Activated naive CD4-positive, alpha-beta T cell treated with anti-CD3 and anti-CD28 coated beads, Interleukin-2, amount 50 U/mL, for 72 hours (primary cell): ENCODE results near the gene TVP23C. TPM values are rescaled to one million over a fixed set of nuclear protein-coding genes. Genes with fewer than 3 reads are reported as not detected.
"Not testable (repeated sequence)": the region's sequence is repeated elsewhere in the genome, so short reads cannot be mapped to it uniquely, and the experiment has no call there.

Experiments
- ATAC-seq, 2 donors: fragments of 150-1000 bp; cut with Tn5 transposase; 2 replicates each; pipeline ENCODE4 v1.10.0; 2021; ENCODE audit warnings: mild to moderate bottlenecking in 2 of 2, moderate library complexity in 2 of 2
- DNase-seq, 2 donors: peaks; one replicate each; pipeline ENCODE4 v3.0.0; 2021 to 2022; ENCODE audit warnings: low spot score in 2 of 2
- H3K27ac Mint-ChIP-seq, 2 donors: one replicate each; pipeline ENCODE4 v1.8.0; 2022; ENCODE audit warnings: mild to moderate bottlenecking in 2 of 2, mixed read lengths in 2 of 2
- H3K36me3 Mint-ChIP-seq, 2 donors: one replicate each; pipeline ENCODE4 v1.8.0; 2022; ENCODE audit warnings: mixed read lengths in 2 of 2
- H3K9me3 Mint-ChIP-seq, 2 donors: one replicate each; pipeline ENCODE4 v1.8.0; 2022; ENCODE audit warnings: mixed read lengths in 2 of 2
- total RNA-seq, 2 donors: library from RNA; stranded (reverse); gene quantifications; one replicate each; pipeline ENCODE4 v1.2.3, GENCODE V29; 2022

TVP23C gene
- total RNA-seq, 2 donors from 2014 or later, result 11.2 to 15.0 TPM

DNA sequence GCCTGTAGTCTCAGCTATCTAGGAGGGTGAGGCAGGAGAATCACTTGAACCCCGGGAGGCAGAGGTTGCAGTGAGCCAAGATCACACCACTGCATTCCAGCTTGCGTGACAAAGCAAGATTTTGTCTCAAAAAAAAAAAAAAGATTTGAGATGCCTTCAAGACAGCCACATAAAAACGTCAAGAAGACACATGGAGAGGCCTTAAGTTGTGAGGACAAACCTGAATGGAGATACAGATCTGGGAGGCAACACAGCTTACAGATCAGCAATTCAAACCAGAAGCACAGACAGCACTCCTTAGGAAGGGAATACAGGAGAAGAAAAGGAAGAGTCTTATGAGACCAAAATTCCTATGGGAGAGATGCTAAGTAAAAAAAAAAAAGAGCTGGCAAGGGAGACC, 13.7 kb downstream of the TVP23C start:
- ATAC-seq, H3K36me3 Mint-ChIP-seq, H3K9me3 Mint-ChIP-seq, H3K27ac Mint-ChIP-seq, DNase-seq: not testable (repeated sequence)

GRCh38 chr17:15546604-15547003, 16.7 kb downstream of the TVP23C start:
- H3K9me3 Mint-ChIP-seq, H3K27ac Mint-ChIP-seq, ATAC-seq, H3K36me3 Mint-ChIP-seq, DNase-seq: not testable (repeated sequence)

- not testable (repeated sequence) for DNase-seq, H3K36me3 Mint-ChIP-seq, H3K27ac Mint-ChIP-seq, ATAC-seq, H3K9me3 Mint-ChIP-seq
Observed at GRCh38 chr17:15540371-15541219, 22.7 kb downstream of the TVP23C start.

DNA sequence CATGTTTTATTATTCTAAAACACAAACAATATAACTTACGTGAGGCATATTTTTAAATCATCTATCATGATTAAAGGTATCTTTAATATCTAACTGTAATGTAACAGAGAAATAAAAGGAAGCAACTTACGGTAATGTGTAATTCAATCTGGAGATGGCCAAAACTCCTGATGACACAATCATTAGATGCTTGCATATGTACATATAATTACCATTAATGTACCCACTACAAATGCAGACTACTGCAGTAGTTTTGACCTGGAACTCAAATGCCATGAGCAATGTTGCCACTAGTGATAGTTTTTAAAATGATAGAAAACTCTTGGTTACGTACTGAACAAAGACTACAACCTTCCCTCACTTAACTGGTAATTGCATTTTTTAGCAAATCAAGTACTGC, 30.2 kb downstream of the TVP23C start:
- H3K9me3 Mint-ChIP-seq, ATAC-seq, H3K27ac Mint-ChIP-seq, H3K36me3 Mint-ChIP-seq, DNase-seq: not testable (repeated sequence)

- not testable (repeated sequence) for H3K27ac Mint-ChIP-seq, H3K9me3 Mint-ChIP-seq, DNase-seq, H3K36me3 Mint-ChIP-seq
- peak in 1 of 2 donors; percentile 49 for ATAC-seq
Observed at GRCh38 chr17:15526292-15527218, 36.7 kb downstream of the TVP23C start.

GRCh38 chr17:15524990-15525985, 38.0 kb downstream of the TVP23C start:
- not testable (repeated sequence) for H3K27ac Mint-ChIP-seq, ATAC-seq, H3K36me3 Mint-ChIP-seq

DNA sequence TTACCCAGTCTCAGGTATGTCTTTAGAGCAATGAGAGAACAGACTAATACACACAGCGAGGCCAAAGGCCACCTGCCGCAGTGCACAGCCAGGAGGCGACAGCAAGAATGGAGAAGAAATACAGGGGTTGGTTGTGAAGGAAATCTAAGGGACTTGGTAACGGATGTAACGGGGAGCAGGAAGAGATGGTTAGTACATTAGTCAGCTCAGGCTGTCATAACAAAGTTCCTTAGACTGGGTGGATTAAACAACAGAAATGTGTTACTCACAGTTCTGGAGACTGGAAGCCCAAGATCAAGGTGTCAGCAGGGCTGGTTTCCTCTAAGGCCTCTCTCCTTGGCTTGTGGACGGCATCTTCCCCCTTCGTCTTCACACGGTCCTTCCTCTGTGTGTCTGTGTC, 47.1 kb downstream of the TVP23C start:
- no peak for DNase-seq
- no peak for ATAC-seq
- Mint-ChIP-seq H3K27ac (peak overlapping the region in 1 of 2 donors; percentile 26), H3K9me3 (no peaks in the 10 kb centered on the region), H3K36me3 (peaks cover 0 to 5% of the 10 kb centered on the region in 2 donors)

More at GRCh38 chr17:15524990-15525985, 38.0 kb downstream of the TVP23C start:
- not testable (repeated sequence) for DNase-seq, H3K9me3 Mint-ChIP-seq

DNA sequence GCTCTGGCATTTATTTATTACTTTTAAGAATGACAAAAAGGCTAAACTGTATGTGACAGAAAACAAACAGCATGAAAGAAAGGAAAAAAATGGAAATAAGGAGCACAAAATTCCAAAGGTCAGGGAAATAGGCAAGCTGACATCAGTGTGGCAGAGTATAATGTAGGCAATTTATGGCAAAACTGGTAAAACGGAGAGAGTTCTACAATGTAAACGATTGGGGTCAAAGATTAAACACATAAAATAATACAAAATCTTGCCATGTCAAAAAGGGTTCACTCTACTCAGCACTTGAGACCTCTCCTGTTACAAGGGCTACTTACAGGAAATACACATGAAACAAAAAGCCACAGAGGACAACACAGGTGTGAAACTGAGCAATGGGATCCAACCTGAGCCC, 48.8 kb downstream of the TVP23C start:
- DNase-seq (no peak), ATAC-seq (no peak)
- no peak overlapping the region for H3K27ac Mint-ChIP-seq
- no peaks in the 10 kb centered on the region for H3K9me3 Mint-ChIP-seq
- peaks cover 4 to 9% of the 10 kb centered on the region in 2 donors for H3K36me3 Mint-ChIP-seq

- H3K9me3 Mint-ChIP-seq, result no peaks in the 10 kb centered on the region
- ATAC-seq (no peak), DNase-seq (no peak)
- H3K36me3 Mint-ChIP-seq, result peaks cover 4 to 9% of the 10 kb centered on the region in 2 donors
- H3K27ac Mint-ChIP-seq, result no peak overlapping the region
Observed at GRCh38 chr17:15513856-15514459, 49.3 kb downstream of the TVP23C start.

DNA sequence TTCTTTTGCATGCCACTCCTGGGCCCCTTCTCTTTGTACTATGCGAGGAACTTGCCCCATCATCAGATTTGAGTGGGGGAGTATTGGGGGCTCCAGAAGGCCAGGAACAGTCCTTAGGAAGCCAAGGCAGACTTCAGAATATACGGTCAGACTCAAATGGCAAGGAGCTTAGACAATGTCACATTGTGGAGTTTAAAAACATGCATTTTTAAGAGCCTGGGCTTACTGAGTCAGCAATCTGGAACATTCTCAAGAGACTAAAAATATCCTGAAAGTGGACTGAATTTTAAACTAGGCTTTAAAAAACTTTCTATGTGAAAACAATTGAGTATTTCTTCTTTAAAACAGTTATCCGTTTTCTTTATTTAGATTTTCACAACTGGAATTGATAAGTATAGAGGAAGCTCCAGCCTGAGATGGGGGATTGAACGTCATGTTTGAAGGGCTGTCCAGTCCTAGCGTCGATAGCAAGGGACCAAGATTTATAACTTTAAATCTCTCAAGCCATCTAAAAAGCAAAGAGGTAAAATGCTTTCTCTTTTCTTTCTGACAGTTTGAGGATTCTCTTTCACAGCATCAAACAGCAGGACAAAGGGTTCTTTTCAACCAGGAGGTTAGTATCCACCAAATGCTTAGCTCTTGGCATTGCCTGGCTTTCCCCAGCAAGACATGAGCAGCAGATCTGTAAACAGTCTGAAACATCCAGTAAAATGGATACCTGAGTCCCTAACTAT, 50.1 kb downstream of the TVP23C start:
- ATAC-seq (no peak), DNase-seq (no peak)
- no peak overlapping the region for H3K27ac Mint-ChIP-seq
- H3K9me3 Mint-ChIP-seq, result no peaks in the 10 kb centered on the region
- H3K36me3 Mint-ChIP-seq, result peaks cover 4 to 9% of the 10 kb centered on the region in 2 donors

GRCh38 chr17:15512071-15512709, 51.1 kb downstream of the TVP23C start:
- no peaks in the 10 kb centered on the region for H3K9me3 Mint-ChIP-seq
- no peak overlapping the region for H3K27ac Mint-ChIP-seq
- peaks cover 4 to 9% of the 10 kb centered on the region in 2 donors for H3K36me3 Mint-ChIP-seq

DNA sequence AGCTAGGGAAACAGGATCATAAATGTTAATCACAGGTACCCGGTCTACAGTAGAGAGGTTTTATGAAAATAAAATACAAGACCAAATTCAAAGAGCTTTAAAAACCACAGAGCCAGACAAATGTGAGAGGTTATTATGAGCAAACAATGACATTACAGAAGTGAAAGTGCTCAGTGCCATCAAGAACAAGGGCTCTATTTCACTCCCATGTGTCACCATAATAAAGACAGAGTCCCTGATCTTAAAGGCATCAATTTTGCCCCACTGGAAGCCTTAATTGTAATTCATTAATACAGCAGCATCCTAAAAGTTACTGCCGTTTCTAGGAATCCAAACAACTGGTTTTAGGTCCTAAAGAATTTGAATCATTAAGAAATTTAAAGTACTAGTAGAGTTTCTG, 52.1 kb downstream of the TVP23C start:
- Mint-ChIP-seq H3K36me3 (peaks cover 4 to 9% of the 10 kb centered on the region in 2 donors), H3K27ac (no peak overlapping the region), H3K9me3 (no peaks in the 10 kb centered on the region)
- DNase-seq (no peak), ATAC-seq (peak in 1 of 2 donors; percentile 65)

More at GRCh38 chr17:15512071-15512709, 51.1 kb downstream of the TVP23C start:
- DNase-seq (no peak), ATAC-seq (no peak)

GRCh38 chr17:15510361-15510760, 52.9 kb downstream of the TVP23C start:
- ATAC-seq (no peak), DNase-seq (no peak)
- no peak overlapping the region for H3K27ac Mint-ChIP-seq
- peaks cover 4% of the 10 kb centered on the region in 2 donors for H3K36me3 Mint-ChIP-seq
- H3K9me3 Mint-ChIP-seq, result no peaks in the 10 kb centered on the region

DNA sequence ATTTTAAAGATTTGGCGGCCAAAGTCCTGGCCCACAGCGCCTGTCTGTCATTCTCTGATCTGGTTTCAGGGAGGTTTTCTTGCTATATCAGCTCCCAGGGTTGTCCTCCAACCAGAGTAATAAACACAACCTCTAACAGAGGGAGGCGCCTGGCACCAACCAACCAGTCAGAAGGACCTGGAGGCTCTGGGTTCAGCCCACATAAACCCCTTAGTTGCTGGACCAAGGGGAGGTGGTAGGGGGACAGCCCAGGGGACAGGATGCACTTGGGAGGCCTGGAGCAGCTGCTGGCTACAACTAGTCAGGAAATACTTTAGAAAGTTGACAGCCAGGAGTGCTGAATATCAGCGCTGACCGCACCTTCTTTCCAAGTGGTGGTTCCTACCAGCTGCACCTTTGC, 54.2 kb downstream of the TVP23C start:
- Mint-ChIP-seq H3K27ac (no peak overlapping the region), H3K36me3 (peaks cover 4% of the 10 kb centered on the region in 2 donors), H3K9me3 (no peaks in the 10 kb centered on the region)
- DNase-seq (no peak), ATAC-seq (no peak)

GRCh38 chr17:15508466-15508865, 54.8 kb downstream of the TVP23C start:
- Mint-ChIP-seq H3K27ac (no peak overlapping the region), H3K9me3 (no peaks in the 10 kb centered on the region), H3K36me3 (peaks cover 4% of the 10 kb centered on the region in 2 donors)
- DNase-seq, result no peak
- no peak for ATAC-seq
